Activated CD4-positive, alpha-beta T cell treated with anti-CD3 and anti-CD28 coated beads, Interleukin-10, Interleukin-2, amounts not matched to agents 100 ng/mL and 50 ng/mL, durations not matched to agents 16 hours and 8 hours (primary cell): ENCODE results near the gene CHST5.
"Not testable (repeated sequence)": the region's sequence is repeated elsewhere in the genome, so short reads cannot be mapped to it uniquely, and the experiment has no call there.

Source experiments
- DNase-seq: peaks from one replicate; pipeline ENCODE4 v3.0.0-alpha.2; 2020

Gene CHST5

DNA sequence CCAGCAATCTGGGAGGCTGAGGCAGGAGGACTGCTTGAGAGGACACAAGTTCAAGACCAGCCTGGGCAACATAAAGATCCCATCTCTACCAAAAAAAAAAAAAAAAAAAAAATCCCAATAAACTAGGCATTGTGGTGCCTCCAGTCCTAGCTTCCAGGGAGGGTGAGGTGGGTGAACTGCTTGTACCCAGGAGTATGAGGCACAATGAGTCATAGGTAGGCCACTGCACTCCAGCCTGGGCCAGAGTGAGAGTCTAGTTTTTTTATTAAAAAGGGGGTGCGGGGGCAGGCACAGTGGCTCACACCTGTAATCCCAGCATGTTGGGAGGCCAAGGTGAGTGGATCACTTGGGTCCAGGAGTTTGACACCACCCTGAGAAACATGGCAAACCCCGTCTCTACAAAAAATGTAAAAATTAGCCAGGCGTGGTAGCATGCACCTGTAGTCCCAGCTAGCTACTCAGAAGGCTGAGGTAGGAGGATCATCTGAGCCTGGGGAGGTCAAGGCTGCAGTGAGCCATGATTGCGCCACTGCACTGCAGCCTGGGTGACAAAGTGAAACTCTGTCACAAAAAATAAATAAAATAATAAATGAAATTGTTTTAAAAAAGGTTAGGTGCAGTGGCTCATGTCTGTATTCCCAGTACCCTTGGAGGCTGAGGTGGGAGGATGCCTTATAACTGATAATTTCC lies 32.8 kb downstream of the CHST5 start:
- DNase-seq: no peak

DNA sequence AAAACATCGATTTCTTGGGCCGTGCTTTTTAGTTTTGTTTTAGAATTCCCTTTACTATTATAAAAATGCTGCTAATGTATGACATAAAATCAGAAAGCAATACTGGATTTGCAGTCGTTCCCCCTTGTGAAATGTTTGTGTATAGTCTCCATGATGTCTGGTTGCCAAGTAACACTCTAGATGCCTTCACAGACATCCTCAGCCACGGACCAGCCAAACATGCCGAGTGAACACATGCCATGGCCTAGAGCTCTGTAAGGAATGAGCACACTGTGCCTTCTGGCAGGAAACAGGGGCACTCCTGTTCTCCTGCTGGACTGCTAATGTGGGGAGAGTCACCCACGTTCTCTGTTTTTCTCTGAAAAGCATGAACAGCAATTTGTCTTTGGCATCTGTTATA lies 34.1 kb downstream of the CHST5 start:
- DNase-seq: not testable (repeated sequence)

DNA sequence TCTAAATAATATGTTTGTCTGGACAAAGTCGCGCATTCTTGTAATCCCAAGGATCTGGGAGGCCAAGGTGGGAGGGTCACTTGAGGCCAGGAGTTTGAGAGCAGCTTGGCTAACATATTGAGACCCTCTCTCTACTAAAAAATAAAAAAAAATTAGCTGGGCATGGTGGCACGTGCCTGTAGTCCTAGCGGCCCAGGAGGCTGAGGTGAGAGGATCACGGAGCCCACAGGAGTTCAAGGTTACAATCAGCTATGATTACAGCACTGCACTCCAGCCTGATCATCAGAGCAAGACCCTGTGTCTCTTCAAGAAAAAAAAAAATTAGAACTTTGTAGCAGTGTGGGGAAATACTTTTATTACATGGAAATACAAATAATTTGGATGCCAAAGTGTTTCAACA lies 34.5 kb downstream of the CHST5 start:
- no peak for DNase-seq

DNA sequence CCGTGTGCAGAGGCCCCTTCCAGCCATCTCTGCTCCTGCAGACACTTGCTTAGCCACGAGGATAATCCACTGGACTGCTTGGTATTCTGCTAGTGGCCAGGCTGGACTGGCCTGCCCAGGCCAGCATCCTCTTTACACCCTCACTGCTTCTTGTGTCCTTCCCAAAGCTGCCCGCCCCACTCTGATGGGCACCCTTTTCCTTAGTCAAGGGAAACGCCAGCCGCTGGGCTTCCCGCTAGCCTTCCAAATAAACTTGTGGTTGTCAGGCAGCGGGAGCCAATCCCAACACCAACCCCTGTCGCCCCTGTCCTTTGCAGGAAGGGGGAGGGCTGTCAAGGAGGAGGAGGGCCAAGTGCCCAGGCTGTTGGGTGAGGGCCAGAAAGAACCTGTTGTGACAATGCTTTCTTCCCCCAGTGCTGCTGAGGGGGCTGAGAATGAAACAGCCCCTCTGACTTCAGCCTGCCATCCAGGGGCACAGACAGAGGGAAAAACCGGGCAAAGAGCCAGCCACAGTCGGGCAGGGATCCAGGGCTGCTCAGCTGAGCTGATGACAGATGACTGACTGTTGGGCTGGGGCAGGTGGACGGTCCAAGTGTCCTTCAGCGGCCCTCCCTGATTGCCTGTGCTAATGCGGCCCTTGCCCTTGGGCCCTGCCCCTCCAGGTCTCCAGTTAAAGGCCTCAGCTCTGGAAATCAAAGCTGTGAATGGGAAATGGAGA lies 37.1 kb downstream of the CHST5 start:
- not testable (repeated sequence) for DNase-seq

DNA sequence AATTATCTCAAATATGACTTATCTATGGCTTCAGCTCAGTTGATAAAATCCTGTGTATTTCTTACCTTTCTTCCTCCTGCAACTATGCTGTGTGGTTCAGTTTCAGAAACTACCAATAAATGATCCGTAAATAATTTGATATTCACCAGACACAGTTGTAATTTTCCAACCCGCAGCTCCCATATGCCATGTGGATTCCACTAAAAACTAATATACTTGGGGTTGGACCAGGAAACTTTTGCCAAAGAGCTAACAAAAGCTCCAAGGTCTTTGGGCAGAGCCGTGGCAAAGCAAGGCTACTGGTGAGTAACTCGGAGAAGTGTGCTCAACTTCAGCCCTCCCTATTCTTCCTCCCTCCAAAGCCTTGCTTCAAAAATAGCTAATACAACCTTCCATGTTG lies 38.4 kb downstream of the CHST5 start:
- no peak for DNase-seq

DNA sequence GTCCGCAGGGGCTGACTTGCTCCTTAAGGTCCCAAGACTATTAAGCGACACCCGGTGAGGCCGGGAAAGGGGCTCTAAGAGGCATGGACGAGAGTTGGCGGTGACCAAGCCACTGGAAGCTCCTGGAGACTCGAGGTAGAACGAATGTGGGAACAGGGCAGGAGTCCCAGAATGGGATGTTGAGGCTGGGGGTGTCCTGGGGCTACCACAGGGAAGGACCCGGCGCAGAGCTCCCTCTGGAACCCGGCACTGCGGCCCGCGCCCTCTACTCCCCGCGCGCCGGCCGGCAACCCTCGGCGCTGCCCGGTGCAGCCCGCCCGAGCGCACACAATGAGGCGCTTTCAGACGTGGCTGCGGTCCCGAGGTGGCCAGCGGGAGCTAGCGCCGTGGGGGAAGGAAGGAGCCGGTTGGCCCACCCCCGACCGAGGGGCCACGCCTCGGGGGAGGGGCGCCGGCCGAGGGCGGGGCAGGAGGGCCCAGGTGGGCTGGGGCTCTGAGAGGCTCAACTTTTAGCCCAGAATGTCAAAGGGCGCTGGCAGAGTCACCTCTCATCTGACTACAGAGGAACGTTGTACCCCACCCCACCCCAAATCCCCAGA lies 40.7 kb downstream of the CHST5 start, which contains the start of gene CHST6:
Gene CHST6 (minus strand): TSS at position 366 of the 599 bp plus-strand sequence. CDS start 15,613 bp downstream, outside the sequence.
- DNase-seq: peak; percentile 23

DNA sequence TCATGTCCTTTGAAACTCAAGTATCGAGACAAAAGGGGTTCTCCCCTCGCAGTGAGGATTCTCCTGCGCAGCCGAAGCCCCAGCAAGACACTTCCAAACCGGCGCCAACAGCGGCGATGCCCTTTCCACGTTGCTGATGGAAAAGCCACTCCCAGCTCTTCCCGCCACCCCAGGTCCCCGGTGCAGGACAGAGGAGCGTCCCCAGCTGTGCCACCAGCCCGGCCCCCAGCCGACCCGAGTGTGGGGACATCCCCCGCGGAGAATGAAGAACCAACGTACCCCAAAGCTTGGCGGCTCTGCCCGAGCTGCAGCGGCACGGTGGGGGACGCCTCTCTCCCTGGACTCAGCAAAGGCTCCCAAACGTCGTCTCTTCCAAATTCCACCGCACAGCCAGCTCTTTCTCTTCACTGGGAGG lies 41.2 kb downstream of the CHST5 start:
- DNase-seq: no peak

DNA sequence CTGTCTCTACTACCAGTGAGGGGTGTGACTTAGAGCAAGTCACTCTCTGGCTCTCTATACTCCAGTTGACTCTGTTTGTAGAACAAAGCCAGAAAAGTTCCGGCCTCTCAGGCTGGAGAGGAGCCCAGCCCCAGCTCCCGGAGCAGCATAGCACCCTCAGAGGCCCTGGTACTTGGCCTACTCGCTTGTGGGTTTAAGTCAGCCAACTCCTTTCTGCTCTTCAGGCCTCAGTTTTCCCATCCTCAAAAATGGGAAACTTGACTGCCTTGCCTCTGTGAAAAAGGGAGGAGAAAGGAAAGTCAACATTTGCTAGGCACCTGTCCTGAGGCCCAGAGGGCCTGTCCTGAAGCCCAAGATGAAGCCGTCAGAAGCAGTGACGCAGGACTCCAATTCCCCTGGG lies 41.7 kb downstream of the CHST5 start:
- no peak for DNase-seq

DNA sequence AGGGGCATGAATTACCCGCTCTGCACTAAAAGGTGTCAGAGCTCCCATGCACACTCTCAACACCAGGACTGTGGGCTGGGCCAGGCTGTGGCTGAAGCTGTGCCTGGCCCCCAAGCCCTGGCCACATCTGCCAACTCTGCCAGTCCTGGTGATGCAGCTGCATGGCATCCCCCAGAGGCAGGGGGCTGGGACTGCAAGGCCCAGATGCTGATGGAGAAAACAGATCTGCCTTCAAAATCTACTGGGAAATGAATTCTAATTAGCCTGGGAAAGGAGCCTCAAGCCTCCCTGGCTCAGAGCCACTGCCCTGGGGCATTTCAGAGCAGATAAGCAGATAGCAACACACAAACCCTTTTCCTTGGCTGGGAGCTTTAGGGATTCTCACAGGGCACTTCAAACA lies 44.0 kb downstream of the CHST5 start:
- peak; percentile 6 for DNase-seq

DNA sequence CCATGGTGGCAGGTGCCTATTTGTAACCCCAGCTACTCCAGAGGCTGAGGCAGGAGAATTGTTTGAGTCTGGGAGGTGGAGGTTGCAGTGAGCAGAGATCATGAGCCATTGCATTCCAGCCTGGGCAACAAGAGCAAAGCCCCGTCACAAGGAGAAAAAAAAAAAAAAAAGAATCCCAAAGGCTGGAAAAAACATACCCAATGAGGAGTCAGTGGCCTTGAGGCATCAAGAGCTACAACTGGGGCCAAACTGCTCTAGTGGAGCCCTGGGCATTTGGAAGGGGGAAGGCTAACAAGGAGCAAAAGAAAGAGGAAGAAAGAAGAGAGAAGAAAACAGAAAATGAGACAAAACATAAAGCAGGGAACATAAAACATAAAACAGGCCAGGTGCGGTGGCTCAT lies 47.6 kb downstream of the CHST5 start:
- DNase-seq: no peak

DNA sequence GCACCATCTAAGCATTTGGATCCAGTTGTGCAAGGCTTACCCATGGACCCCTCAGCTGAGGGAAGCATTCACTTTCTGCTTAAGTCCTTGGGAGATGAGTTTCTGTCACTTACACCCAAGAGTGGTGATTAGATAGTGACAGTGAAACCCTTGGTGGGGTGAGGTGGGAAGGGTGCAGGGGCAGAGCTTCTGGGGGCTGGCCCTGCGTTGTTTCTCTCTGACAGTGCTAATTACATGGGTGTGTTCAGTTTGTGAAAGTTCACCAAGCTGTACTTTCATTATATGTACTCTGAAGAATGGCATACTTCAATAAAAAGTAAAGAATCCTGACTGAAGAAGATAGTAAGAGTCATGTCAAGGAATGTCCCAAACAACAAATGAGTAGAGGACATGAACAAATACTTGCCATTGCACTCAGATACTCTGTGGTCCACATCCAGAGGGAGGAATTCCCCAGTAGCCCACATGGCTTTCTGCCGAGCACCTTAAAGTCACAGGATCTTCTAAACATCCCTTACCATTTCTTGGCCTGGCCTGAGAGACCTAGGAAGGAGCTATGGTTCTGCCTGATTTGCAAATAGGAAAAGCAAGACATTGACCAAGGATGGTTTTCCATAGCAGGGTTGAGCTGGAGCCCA lies 49.1 kb downstream of the CHST5 start:
- DNase-seq: no peak

DNA sequence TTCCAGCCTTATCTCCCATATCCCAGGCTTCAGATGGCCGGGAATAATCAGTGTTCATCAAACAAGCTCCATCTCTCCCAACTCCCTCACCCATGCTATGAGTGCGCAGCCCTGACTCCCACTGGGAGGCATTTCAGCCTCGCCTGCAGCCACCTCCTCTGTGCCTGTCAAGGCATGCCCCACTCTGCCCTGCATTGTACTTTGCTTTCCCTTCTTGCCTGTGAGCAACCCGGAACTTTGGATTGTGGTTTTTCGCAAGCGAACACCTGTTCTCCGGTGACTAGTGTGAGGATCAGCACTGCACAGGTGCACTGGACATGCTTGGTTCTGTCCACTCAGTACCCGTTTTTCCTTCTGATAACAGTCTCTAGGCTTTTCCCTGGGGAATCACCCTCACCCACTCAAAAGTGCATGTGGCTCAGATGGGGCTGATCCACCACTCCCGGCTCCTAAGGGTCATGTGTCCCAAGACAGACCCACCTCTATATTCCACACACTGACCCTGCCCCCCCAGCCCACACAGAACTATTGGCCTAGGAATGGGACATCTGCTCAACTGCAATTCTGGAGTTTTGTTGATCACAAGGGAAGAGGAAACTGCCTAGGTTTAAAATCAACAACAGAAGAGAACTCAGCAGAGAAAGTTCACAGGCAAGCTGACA lies 49.8 kb downstream of the CHST5 start:
- no peak for DNase-seq

DNA sequence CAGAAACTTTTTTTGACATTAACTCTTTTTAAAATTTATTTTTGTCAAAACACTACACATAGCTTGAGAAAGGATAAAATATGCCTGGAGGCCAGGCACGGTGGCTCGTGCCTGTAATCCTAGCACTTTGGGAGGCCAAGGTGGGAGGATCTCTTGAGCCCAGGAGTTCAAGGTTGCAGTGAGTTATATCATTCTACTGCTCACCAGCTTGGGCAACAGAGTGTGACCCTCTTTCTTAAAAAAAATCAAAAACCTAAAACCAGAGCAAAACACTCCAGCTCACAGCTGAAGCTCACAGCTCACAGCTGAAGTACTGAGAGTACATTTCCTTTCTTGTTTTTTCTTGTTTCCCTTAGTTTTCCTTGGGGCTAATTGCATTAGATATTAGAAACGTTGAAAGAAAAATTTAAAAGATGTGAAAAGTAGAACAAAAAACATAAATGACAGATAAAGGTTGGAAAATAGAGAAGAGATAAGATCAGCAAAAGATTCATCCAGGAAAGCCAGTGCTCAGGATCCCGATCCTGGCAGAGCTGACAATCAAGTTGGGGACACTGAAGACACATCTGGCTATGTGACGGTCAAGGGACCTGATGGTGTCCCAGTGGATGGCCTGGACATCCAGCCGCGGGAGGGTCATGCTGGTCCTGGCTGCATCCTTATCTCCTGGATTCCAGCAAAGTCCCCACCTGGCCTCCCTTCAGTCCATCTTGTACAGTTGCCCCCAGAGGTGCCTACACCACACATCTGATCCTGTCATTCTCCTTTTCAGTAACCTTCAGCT lies 50.5 kb downstream of the CHST5 start:
- DNase-seq: no peak

DNA sequence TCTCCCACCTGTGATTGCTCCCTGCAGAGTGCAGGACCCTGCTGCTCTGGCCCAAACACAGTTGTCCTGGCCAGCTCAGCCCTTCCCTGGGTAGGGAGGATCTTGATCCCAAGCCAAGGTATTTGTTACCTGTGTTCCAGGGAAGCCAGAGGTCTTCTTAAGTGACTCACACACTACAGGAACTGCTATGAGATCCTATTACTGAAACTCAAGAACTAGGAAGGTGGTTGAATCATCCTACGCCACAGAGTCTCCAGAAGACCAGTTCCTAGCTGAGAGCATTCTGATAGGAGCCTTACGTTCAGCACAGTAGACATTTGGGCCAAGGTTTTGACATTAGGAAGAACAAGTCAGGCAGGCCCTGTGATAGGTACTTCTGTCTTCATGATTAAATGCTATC lies 52.7 kb downstream of the CHST5 start:
- no peak for DNase-seq

DNA sequence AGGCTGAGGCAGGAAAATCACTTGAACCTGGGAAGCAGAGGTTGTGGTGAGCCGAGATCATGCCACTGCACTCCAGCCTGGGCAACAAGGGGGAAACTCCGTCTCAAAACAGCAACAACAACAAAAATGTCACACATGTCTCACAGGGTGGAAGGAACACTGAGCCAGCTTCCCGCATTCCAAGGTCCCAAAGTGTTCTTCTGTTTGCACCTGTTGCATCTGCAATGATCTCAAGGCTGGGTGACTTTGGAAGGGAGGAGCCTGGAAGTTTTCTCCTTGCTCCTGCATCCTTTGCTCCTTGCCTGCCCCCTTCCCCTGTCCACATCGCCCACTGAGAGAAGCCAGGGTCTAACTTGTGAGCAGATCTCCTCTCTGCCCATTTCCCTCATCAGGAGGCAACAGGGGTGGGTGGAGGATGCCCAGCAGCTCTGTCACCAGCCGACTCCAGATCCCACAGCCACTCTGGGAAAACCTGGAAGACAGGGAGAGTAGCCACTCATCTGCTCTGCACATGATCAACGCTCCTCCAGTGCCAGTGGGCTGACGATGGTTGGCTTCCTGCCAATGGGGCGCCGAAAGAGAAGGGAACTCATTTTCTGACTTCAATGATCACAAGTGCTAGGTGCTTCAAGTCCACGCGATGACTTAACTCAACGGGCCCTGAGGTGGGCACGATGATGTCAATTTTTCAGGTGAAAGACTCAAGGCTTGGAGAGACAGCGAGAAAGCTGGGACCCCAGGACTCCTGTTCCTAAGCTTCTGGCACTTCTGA lies 53.3 kb downstream of the CHST5 start:
- no peak for DNase-seq

DNA sequence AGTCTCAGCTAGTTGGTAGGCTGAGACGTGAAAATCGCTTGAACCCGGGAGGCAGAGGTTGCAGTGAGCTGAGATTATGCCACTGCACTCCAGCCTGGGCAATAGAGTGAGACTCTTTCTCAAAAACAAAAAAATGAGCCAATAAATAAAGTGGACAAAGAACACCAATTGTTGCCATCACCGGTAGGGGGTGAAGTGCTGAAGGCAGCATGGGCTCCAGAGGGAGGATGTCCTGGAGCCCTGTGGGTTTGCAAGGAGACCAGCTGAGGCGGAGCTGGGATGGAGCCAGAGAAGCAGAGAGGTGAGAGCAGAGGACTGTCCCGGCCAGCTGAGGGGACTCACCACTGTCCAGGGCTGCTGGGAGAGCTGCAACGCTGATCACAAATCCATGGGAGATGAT lies 54.4 kb downstream of the CHST5 start:
- no peak for DNase-seq

DNA sequence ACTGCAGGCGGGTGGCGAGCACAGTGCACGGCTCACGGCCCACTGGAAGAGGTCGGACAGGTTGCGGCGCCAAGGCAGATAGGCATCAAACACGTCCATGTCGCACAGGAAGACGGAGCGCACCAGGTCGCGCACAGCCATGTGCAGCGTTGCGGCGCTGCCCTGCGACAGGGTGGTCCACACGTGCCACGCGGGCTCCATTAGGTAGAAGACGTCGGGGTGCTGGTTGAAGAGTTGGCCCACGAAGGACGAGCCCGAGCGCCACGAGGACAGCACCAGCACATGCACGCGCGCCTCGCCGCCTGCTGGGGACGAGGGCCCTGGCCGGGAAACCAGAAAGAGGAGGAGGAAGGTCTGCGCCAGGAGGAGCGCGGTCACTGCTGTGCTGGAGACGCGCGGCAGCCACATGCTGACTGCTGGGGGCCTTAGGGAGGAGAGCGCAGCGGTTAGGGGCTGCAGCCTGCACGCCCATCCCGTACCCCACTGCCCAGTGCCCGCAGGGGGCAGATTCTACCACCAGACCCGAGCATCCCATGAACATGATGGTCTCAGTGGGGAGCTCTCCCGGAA lies 56.4 kb downstream of the CHST5 start:
- no peak for DNase-seq
